H1 (cell line): ENCODE results near the gene CEACAM6. TPM values are rescaled to one million over a fixed set of nuclear protein-coding genes. Genes with fewer than 3 reads are reported as not detected.
"Not testable (repeated sequence)": the region's sequence is repeated elsewhere in the genome, so short reads cannot be mapped to it uniquely, and the experiment has no call there.

ENCODE experiments used
- CTCF ChIA-PET: fragments of 300-600 bp; sonication (Branson Sonifier 250); formaldehyde crosslinking; loops from one replicate; lab custom pipeline; 2021; ENCODE audit not compliant: partially characterized antibody; lab: Charles Lee
- POLR2A ChIA-PET: fragments of 300-600 bp; sonication (Branson Sonifier 250); formaldehyde crosslinking; loops from one replicate; lab custom pipeline; 2021; ENCODE audit warnings: inconsistent platforms; ENCODE audit not compliant: partially characterized antibody; lab: Charles Lee
- DNase-seq, 2 experiments: peaks; one replicate each; pipeline versions ENCODE4 v3.0.0 to v3.0.0-alpha.2; 2010 to 2022; ENCODE audit warnings: low spot score in 2 of 2, low read depth in 1 of 2, mixed read lengths in 1 of 2
- FAIRE-seq: peaks from 2 replicates; lab custom pipeline; 2011; peaks lifted over from hg19 to GRCh38; lab: Jason Lieb, UNC
- H2AFZ ChIP-seq: 2 replicates; pipeline ENCODE4 v1.8.1; 2012; ENCODE audit warnings: low read length, inconsistent platforms
- H2AK5ac ChIP-seq: 2 replicates; pipeline ENCODE4 v1.6.1; 2013; ENCODE audit warnings: low read depth, low read length
- H2BK120ac ChIP-seq: replicated peaks from 2 replicates; pipeline ENCODE3; 2013; ENCODE audit warnings: low read depth, low read length, inconsistent platforms
- H2BK12ac ChIP-seq: 2 replicates; pipeline ENCODE4 v1.6.1; 2013; ENCODE audit warnings: low read depth, low read length
- H2BK15ac ChIP-seq: 2 replicates; pipeline ENCODE4 v1.6.1; 2013; ENCODE audit warnings: low read length
- H2BK20ac ChIP-seq: 2 replicates; pipeline ENCODE4 v1.6.1; 2013; ENCODE audit warnings: low read length
- H2BK5ac ChIP-seq: 2 replicates; pipeline ENCODE4 v1.6.1; 2013; ENCODE audit warnings: low read depth, low read length
- H3K14ac ChIP-seq: 2 replicates; pipeline ENCODE4 v1.6.1; 2013; ENCODE audit warnings: inconsistent platforms; ENCODE audit not compliant: insufficient read length
- H3K18ac ChIP-seq: 2 replicates; pipeline ENCODE4 v1.6.1; 2013; ENCODE audit warnings: low read length; ENCODE audit errors: extremely low read depth
- H3K23ac ChIP-seq: 2 replicates; pipeline ENCODE4 v1.6.1; 2013; ENCODE audit warnings: inconsistent platforms; ENCODE audit not compliant: insufficient read length
- H3K23me2 ChIP-seq: 2 replicates; pipeline ENCODE4 v1.6.1; 2013; ENCODE audit warnings: low read depth, low read length
- H3K27ac ChIP-seq: 2 replicates; pipeline ENCODE4 v1.6.1; 2011; ENCODE audit warnings: low read depth, low read length, inconsistent platforms
- H3K27me3 ChIP-seq, 4 experiments: replicated peaks in 1 of 4; 1 replicate in 1 of 4; 2 replicates in 3 of 4; pipeline versions ENCODE4 v1.6.1 to v1.8.1; 2011 to 2013; ENCODE audit warnings: low read length in 3 of 4, mild to moderate bottlenecking in 3 of 4, inconsistent platforms in 2 of 4, mixed read lengths in 2 of 4, moderate library complexity in 1 of 4; ENCODE audit not compliant: control insufficient read depth in 3 of 4, insufficient read depth in 3 of 4; ENCODE audit errors: extremely low read depth in 1 of 4
- H3K36me3 ChIP-seq, 4 experiments: 2 replicates each; pipeline versions ENCODE4 v1.6.1 to v1.8.1; 2011 to 2013; ENCODE audit warnings: mild to moderate bottlenecking in 4 of 4, low read length in 3 of 4, moderate library complexity in 2 of 4, control low read depth in 1 of 4, inconsistent platforms in 1 of 4; ENCODE audit not compliant: insufficient read depth in 4 of 4, control insufficient read depth in 2 of 4
- H3K4ac ChIP-seq: replicated peaks from 2 replicates; pipeline ENCODE3; 2013; ENCODE audit warnings: low read length, low read depth, mixed read lengths, inconsistent platforms; ENCODE audit not compliant: insufficient read length
- H3K4me1 ChIP-seq, 4 experiments: replicated peaks in 1 of 4; 1 replicate in 1 of 4; 2 replicates in 3 of 4; pipeline versions ENCODE4 v1.6.1 to v1.8.1; 2011 to 2013; ENCODE audit warnings: low read length in 3 of 4, inconsistent platforms in 2 of 4, mixed read lengths in 1 of 4; ENCODE audit not compliant: insufficient read depth in 4 of 4, control insufficient read depth in 3 of 4
- H3K4me2 ChIP-seq, 2 experiments: 2 replicates each; pipeline versions ENCODE4 v1.6.1 to v1.8.1; 2011 to 2013; ENCODE audit warnings: low read depth in 2 of 2, low read length in 2 of 2, control low read depth in 1 of 2, inconsistent platforms in 1 of 2, mild to moderate bottlenecking in 1 of 2; ENCODE audit not compliant: insufficient read depth in 1 of 2
- H3K4me3 ChIP-seq, 4 experiments: fragments of 200-600, 300-600 bp in 1 of 4; sonication (generic), shearing (Covaris generic), sonication (Bioruptor Twin) in 1 of 4; 2 replicates each; pipeline versions ENCODE4 v1.5.1 to v1.8.1; 2011 to 2016; ENCODE audit warnings: low read length in 4 of 4, low read depth in 3 of 4, control low read depth in 2 of 4, inconsistent platforms in 2 of 4, mild to moderate bottlenecking in 2 of 4, mixed read lengths in 1 of 4, moderate library complexity in 1 of 4; ENCODE audit not compliant: insufficient read depth in 2 of 4; ENCODE audit errors: extremely low read depth in 1 of 4
- H3K56ac ChIP-seq: replicated peaks from 2 replicates; pipeline ENCODE3; 2013; ENCODE audit warnings: low read depth, mild to moderate bottlenecking, mixed read lengths, low read length, inconsistent platforms; ENCODE audit not compliant: insufficient read length
- H3K79me1 ChIP-seq: 2 replicates; pipeline ENCODE4 v1.6.1; 2013; ENCODE audit warnings: low read depth, low read length, control low read depth
- H3K79me2 ChIP-seq, 2 experiments: 2 replicates each; pipeline versions ENCODE4 v1.6.1 to v1.8.1; 2012 to 2013; ENCODE audit warnings: low read length in 2 of 2, mild to moderate bottlenecking in 2 of 2, inconsistent platforms in 1 of 2; ENCODE audit not compliant: insufficient read depth in 2 of 2, control insufficient read depth in 1 of 2
- H3K9ac ChIP-seq, 4 experiments: replicated peaks in 1 of 4; 1 replicate in 1 of 4; 2 replicates in 3 of 4; pipeline versions ENCODE4 v1.6.1 to v1.8.1; 2011 to 2013; ENCODE audit warnings: low read depth in 3 of 4, low read length in 3 of 4, control low read depth in 2 of 4, mild to moderate bottlenecking in 2 of 4, moderate library complexity in 2 of 4, inconsistent platforms in 1 of 4; ENCODE audit errors: extremely low read depth in 1 of 4
- H3K9me3 ChIP-seq, 2 experiments: 2 replicates each; pipeline versions ENCODE4 v1.6.1 to v1.8.1; 2012 to 2013; ENCODE audit warnings: mild to moderate bottlenecking in 2 of 2, moderate library complexity in 2 of 2, control low read depth in 1 of 2, inconsistent platforms in 1 of 2, low read depth in 1 of 2, low read length in 1 of 2, mixed read lengths in 1 of 2; ENCODE audit not compliant: insufficient read depth in 2 of 2
- H4K20me1 ChIP-seq, 2 experiments: replicated peaks in 1 of 2; 2 replicates each; pipeline versions ENCODE3 to v1.8.1; 2011 to 2013; ENCODE audit warnings: inconsistent platforms in 2 of 2, low read length in 2 of 2, mild to moderate bottlenecking in 1 of 2; ENCODE audit not compliant: insufficient read depth in 2 of 2, control insufficient read depth in 1 of 2
- H4K5ac ChIP-seq: 2 replicates; pipeline ENCODE4 v1.6.1; 2013; ENCODE audit warnings: low read length, low read depth, mixed read lengths, inconsistent platforms; ENCODE audit not compliant: insufficient read length
- H4K8ac ChIP-seq: 2 replicates; pipeline ENCODE4 v1.8.0; 2013; ENCODE audit warnings: mild to moderate bottlenecking, moderate library complexity, low read length, inconsistent platforms; ENCODE audit not compliant: insufficient read depth; ENCODE audit errors: extremely low read depth
- H4K91ac ChIP-seq: replicated peaks from 2 replicates; pipeline ENCODE3; 2013; ENCODE audit warnings: low read length, mixed read lengths, inconsistent platforms; ENCODE audit not compliant: insufficient read length
- WGBS, 2 experiments: shearing (Covaris generic) in 1 of 2; methylation state at CpG; one replicate each; pipeline versions ENCODE4 v1.1.6 to v1.1.7; 2013 to 2015; ENCODE audit warnings: low lambda C conversion rate in 2 of 2, mixed read lengths in 2 of 2, inconsistent platforms in 1 of 2, low coverage in 1 of 2, missing lambda C conversion rate in 1 of 2; ENCODE audit not compliant: insufficient replicate concordance in 2 of 2, insufficient coverage in 1 of 2, insufficient read length in 1 of 2; ENCODE audit errors: extremely low coverage in 1 of 2, missing lambda C conversion rate in 1 of 2; 5-methylcytosine and 5-hydroxymethylcytosine counted together
- polyA plus RNA-seq, 7 experiments: library from polyadenylated mRNA; depleted of rRNA in 3 of 7; stranded (reverse) in 5 of 7; unstranded in 2 of 7; fragments of >200 nt in 5 of 7; fragments of 200-250 nt in 2 of 7; gene quantifications; 1 replicate in 5 of 7; 2 replicates in 1 of 7; 4 replicates in 1 of 7; pipeline versions ENCODE4 v1.2.1 to v1.2.3, GENCODE V29; 2011 to 2013; ENCODE audit warnings: missing spikeins in 2 of 7, mixed read lengths in 2 of 7
- total RNA-seq: library from RNA; stranded (reverse); fragmentation: NEBNext Ultra II Directional; extraction: Animal tissue kit (Norgen Biotek cat#: 25700); gene quantifications from 2 replicates; pipeline ENCODE4 v1.2.1, GENCODE V29; 2021

Gene CEACAM6
- total and polyA plus RNA-seq, 2 of the 8 experiments (the other 6 are each of a cell fraction or from before 2014, with no cell fraction given), result not detected

DNA sequence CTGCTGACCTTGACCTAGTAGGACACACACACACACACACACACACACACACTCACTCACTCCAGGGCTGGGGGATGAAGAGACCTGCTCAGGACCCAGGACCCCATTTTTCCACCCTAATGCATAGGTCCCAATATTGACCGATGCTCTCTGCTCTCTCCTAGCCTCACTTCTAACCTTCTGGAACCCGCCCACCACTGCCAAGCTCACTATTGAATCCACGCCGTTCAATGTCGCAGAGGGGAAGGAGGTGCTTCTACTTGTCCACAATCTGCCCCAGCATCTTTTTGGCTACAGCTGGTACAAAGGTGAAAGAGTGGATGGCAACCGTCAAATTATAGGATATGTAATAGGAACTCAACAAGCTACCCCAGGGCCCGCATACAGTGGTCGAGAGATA lies 45.8 kb upstream of the CEACAM6 start:
- H2BK15ac ChIP-seq, H3K56ac ChIP-seq, H2BK5ac ChIP-seq, H3K18ac ChIP-seq, H4K5ac ChIP-seq, H3K9ac ChIP-seq, H3K79me2 ChIP-seq, H4K91ac ChIP-seq, H3K36me3 ChIP-seq, H2AFZ ChIP-seq, CTCF ChIA-PET, H3K4me2 ChIP-seq, H4K20me1 ChIP-seq, H3K14ac ChIP-seq, FAIRE-seq, H3K27me3 ChIP-seq, H3K27ac ChIP-seq, POLR2A ChIA-PET, H2BK12ac ChIP-seq, H3K23ac ChIP-seq, H3K79me1 ChIP-seq, H3K4me3 ChIP-seq, H3K4me1 ChIP-seq, H2BK20ac ChIP-seq, H2AK5ac ChIP-seq, H4K8ac ChIP-seq, H3K23me2 ChIP-seq, DNase-seq, H2BK120ac ChIP-seq, H3K4ac ChIP-seq: not testable (repeated sequence)
- 90% methylated on average over 8 of the region's 8 CpGs; no CpG with 5 or more reads in 1 of the 2 experiments for WGBS, 2 experiments
- peaks cover 57 to 88% of the 10 kb centered on the region in 2 experiments for H3K9me3 ChIP-seq
